Astrocyte of the hippocampus (primary cell): ENCODE results near the gene CD44.
A peak's percentile ranks its signal among the peaks of the same experiment; 100 is the strongest.

Experiments
- DNase-seq: peaks from one replicate; pipeline ENCODE4 v3.0.0; 2011; ENCODE audit warnings: low read depth, low spot score

CD44 gene

GRCh38 chr11:35237351-35237750 is 98.4 kb downstream of the CD44 start:
- DNase-seq, result no peak

- peak; percentile 36 for DNase-seq
These were observed 99.1 kb downstream of the CD44 start for GRCh38 chr11:35237860-35238715.

- DNase-seq, result no peak
These were observed 99.9 kb downstream of the CD44 start for GRCh38 chr11:35238882-35239281.

GRCh38 chr11:35239471-35240075 is 100.6 kb downstream of the CD44 start:
- no peak for DNase-seq

GRCh38 chr11:35241083-35241482 is 102.1 kb downstream of the CD44 start:
- no peak for DNase-seq

GRCh38 chr11:35241531-35241930 is 102.6 kb downstream of the CD44 start:
- DNase-seq, result no peak

GRCh38 chr11:35242412-35243242 is 103.7 kb downstream of the CD44 start:
- peak; percentile 59 for DNase-seq

- DNase-seq, result no peak
These were observed 104.8 kb downstream of the CD44 start for GRCh38 chr11:35243774-35244173.

- no peak for DNase-seq
These were observed 106.1 kb downstream of the CD44 start for GRCh38 chr11:35245056-35245455.

- no peak for DNase-seq
These were observed 106.8 kb downstream of the CD44 start for GRCh38 chr11:35245786-35246185.

GRCh38 chr11:35246745-35247144 is 107.8 kb downstream of the CD44 start:
- no peak for DNase-seq

GRCh38 chr11:35247428-35247827 is 108.5 kb downstream of the CD44 start:
- no peak for DNase-seq

GRCh38 chr11:35247863-35248262 is 108.9 kb downstream of the CD44 start:
- no peak for DNase-seq

GRCh38 chr11:35248558-35249323 is 109.8 kb downstream of the CD44 start:
- DNase-seq, result no peak

GRCh38 chr11:35250192-35250591 is 111.2 kb downstream of the CD44 start:
- no peak for DNase-seq

GRCh38 chr11:35250621-35251020 is 111.7 kb downstream of the CD44 start:
- no peak for DNase-seq

- DNase-seq, result no peak
These were observed 114.3 kb downstream of the CD44 start for GRCh38 chr11:35253237-35253636.

GRCh38 chr11:35255514-35255913 is 116.5 kb downstream of the CD44 start:
- DNase-seq, result no peak

- no peak for DNase-seq
These were observed 117.3 kb downstream of the CD44 start for GRCh38 chr11:35256296-35256695.

- DNase-seq, result no peak
These were observed 118.3 kb downstream of the CD44 start for GRCh38 chr11:35257281-35257680.

- no peak for DNase-seq
These were observed 120.6 kb downstream of the CD44 start for GRCh38 chr11:35259529-35259928.
